Kidney epithelial cell (primary cell): Measurements from ENCODE around the gene ATRIP. TPM values are rescaled to one million over a fixed set of nuclear protein-coding genes. Genes with fewer than 3 reads are reported as not detected.
A peak's percentile ranks its signal among the peaks of the same experiment; 100 is the strongest.

ENCODE experiments used
- DNase-seq: peaks from one replicate; pipeline ENCODE4 v3.0.0-alpha.2; 2010; ENCODE audit warnings: low read depth
- H3K27me3 ChIP-seq: 2 replicates; pipeline ENCODE4 v1.6.0; 2011; ENCODE audit warnings: low read length; ENCODE audit not compliant: control insufficient read depth, insufficient read depth
- H3K36me3 ChIP-seq: 2 replicates; pipeline ENCODE4 v1.5.1; 2011; ENCODE audit warnings: low read length; ENCODE audit not compliant: control insufficient read depth, insufficient read depth
- H3K4me3 ChIP-seq: 2 replicates; pipeline ENCODE4 v1.5.1; 2011; ENCODE audit warnings: low read depth, mild to moderate bottlenecking, control low read depth, low read length
- total RNA-seq: library from RNA; depleted of rRNA; stranded (reverse); fragments of >200 nt; gene quantifications from 2 replicates; pipeline ENCODE4 v1.2.3, GENCODE V29; 2015
- TF ChIP-seq, protein P1 (sequence below): IDR thresholded peaks from 2 replicates; pipeline ENCODE4 v1.5.1; 2011; ENCODE audit warnings: mild to moderate bottlenecking, moderate library complexity, low read length, control low read depth, inconsistent platforms; ENCODE audit not compliant: insufficient read depth, poor library complexity, severe bottlenecking

ATRIP gene
- total RNA-seq, 1 donor from 2014 or later = 5.7 TPM

DNA sequence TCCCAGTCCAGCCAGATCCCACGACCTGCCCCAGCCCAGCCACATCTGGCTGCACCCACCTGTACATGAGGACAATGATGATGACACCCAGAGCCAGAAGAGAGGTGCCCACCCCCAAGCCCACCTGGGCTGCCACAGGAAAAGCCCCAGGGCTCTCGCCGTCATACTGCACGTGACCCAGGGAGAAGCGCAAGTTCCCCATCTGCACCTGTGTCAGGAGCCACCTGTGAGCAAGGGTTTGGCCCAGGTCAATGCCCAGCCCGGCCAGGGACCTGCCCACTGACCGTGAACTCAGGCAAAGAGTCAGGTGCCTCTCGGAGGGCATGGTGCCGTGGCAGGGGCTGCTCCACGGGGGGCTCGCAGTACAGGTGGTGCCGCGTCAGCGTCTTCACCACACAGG lies 32.9 kb upstream of the ATRIP start:
- TF ChIP-seq, protein P1, sequence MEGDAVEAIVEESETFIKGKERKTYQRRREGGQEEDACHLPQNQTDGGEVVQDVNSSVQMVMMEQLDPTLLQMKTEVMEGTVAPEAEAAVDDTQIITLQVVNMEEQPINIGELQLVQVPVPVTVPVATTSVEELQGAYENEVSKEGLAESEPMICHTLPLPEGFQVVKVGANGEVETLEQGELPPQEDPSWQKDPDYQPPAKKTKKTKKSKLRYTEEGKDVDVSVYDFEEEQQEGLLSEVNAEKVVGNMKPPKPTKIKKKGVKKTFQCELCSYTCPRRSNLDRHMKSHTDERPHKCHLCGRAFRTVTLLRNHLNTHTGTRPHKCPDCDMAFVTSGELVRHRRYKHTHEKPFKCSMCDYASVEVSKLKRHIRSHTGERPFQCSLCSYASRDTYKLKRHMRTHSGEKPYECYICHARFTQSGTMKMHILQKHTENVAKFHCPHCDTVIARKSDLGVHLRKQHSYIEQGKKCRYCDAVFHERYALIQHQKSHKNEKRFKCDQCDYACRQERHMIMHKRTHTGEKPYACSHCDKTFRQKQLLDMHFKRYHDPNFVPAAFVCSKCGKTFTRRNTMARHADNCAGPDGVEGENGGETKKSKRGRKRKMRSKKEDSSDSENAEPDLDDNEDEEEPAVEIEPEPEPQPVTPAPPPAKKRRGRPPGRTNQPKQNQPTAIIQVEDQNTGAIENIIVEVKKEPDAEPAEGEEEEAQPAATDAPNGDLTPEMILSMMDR = no peak
- no peak for DNase-seq
- H3K4me3 ChIP-seq = no peak overlapping the region
- H3K36me3 ChIP-seq = peaks cover 15% of the 10 kb centered on the region
- H3K27me3 ChIP-seq = no peaks in the 10 kb centered on the region

DNA sequence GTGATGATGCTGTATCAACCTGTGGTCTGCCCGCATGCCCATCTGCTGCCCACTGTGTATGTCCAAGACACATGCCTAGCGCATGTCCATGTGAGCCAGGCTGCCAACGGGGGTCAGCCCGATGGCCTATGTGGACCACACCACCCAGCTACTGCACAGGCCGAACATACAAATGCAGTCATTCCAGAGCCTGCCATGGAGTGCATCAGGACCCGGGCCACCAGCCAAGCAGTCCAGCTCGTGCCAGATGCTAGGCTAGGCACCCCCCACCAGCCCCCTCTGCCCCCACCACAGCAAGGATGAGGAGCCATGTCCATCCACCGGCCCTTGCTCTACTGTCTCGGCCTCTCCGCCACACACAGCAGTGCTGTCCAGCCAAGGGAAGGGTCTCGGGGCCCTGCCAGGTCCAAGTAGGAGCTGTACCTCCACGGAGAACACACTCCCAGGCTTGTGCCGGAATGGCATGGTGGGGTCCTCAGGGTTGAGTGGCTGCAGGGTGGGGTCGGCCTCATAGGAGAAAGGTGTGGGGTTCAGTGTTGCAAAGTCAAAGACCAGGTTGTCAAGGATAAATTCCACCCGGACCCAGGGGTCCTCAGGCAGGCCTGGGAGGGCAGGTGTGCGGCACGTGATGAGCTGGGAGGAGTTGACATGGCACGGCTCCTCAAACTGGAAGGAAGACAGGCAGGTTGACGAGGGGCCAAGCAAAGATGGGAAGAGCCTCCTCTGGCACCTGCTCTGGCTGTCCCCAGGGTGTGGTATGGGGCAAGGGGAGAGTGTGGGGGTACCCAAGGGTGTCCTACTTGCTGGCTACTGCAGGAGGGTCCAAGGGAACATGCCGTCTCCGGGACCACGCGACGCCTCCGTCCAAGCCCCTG lies 31.9 kb upstream of the ATRIP start:
- TF ChIP-seq, protein P1 = no peak
- Histone ChIP-seq H3K4me3 (no peak overlapping the region), H3K27me3 (no peaks in the 10 kb centered on the region), H3K36me3 (peaks cover 11% of the 10 kb centered on the region)
- DNase-seq = no peak

DNA sequence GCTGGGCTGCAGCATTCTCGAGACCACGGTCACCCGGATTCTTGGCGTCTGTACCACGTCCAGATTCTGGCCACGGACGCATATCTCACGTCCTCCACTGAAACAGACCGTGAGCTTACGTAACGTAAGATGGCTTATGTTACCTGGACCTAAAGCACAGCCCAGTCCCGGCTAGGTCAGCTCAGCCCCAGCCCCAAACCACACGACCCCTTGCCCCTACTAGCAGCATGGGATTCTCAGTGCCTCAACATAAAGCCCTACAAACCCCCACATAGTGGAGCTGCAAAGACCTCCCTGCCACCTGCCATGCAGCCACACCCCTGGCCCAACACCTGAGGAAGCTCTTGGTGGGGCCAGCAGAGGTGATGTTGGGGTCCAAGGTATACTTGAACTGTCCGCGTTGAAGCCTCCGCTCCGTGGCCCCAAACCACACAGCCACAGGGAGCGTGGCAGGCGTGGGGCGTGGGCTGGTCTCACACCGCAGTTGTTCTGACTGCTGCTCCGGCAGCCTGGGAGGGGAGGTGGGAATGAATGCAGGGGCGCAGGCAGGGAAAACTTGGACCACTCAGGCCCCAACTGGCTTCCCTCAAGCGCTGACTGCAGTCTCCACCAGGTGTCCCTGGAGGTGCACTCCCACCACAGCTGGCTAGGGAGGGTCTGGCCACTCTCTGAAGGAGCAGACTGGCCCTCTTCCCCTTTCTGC lies 31.1 kb upstream of the ATRIP start:
- Histone ChIP-seq H3K4me3 (no peak overlapping the region), H3K36me3 (peaks cover 11% of the 10 kb centered on the region), H3K27me3 (no peaks in the 10 kb centered on the region)
- no peak for DNase-seq
- TF ChIP-seq, protein P1 = peak; percentile 5

DNA sequence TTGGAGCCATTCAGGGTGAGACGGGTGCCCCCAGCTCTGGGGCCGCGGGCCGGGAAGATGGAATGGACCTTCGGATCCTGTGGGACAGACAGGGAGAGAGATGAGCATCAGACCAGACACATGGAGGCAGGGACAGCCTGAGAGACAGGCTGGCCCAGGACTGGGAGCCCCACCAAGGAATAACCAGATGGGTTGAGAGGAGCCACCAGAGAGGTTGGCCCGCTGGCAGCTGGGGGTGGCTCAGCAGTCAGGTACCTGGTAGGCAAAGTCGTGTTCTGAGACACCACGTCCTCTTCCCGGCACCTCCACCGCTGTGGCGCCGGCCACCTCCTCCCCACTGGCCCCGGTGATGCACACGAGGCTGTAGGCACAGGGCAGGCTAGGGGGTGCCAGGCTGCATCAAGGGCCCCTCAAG lies 30.4 kb upstream of the ATRIP start:
- H3K36me3 ChIP-seq = peaks cover 8% of the 10 kb centered on the region
- no peak for DNase-seq
- TF ChIP-seq, protein P1 = no peak
- H3K4me3 ChIP-seq = no peak overlapping the region
- H3K27me3 ChIP-seq = no peaks in the 10 kb centered on the region

DNA sequence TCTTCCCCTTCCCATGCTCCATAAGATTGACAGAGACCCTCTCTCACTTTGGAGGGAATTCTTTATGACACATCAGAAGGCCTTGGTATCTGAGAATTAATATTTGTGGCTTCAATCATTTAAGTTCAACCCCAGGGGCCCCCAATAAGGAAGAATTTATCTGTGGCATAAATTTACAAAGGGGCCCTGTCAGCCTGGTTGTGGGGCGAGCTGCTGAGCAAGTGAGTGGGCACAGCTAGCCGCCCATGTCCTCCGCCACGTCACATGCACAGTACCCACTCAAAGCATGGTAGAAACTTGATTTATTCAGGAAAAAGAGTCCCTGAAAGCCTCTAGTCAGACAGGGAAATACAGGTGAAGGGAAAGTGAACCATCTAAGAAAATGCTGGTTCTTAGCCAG lies 30.0 kb upstream of the ATRIP start:
- Histone ChIP-seq H3K4me3 (no peak overlapping the region), H3K36me3 (peaks cover 8% of the 10 kb centered on the region), H3K27me3 (no peaks in the 10 kb centered on the region)
- TF ChIP-seq, protein P1 = no peak
- DNase-seq = no peak
